ENCODE measurements around the gene TPCN2.

GRCh38 chr11:69158301-69159149, 109.8 kb downstream of the TPCN2 start:
- TF ChIP-seq CTCF (conservative IDR thresholded peaks at IDR 0.05; ENCODE audit: low read depth, low read length) (no peak), FOS (IDR thresholded peaks at IDR 0.05; ENCODE audit: low read depth, low read length) (no peak), CEBPB (IDR thresholded peaks at IDR 0.05; ENCODE audit: low read depth, low read length) (no peak), RCOR1 (IDR thresholded peaks at IDR 0.05; ENCODE audit: insufficient replicate concordance, low read length) (no peak), POLR2A (IDR thresholded peaks at IDR 0.05; ENCODE audit: low read depth, low read length) (no peak), RAD21 (IDR thresholded peaks at IDR 0.05; ENCODE audit: low read length) (no peak), MXI1 (IDR thresholded peaks at IDR 0.05; ENCODE audit: borderline replicate concordance, low read depth, low read length) (no peak), MAZ (IDR thresholded peaks at IDR 0.05; ENCODE audit: borderline replicate concordance, low read depth, low read length) (no peak)

Data from IMR-90 (cell line).